ENCODE data around the gene SOX1. TPM values are rescaled to one million over a fixed set of nuclear protein-coding genes. Genes with fewer than 3 reads are reported as not detected.

SOX1 gene
- total and polyA plus RNA-seq, 4 donors: not detected

DNA sequence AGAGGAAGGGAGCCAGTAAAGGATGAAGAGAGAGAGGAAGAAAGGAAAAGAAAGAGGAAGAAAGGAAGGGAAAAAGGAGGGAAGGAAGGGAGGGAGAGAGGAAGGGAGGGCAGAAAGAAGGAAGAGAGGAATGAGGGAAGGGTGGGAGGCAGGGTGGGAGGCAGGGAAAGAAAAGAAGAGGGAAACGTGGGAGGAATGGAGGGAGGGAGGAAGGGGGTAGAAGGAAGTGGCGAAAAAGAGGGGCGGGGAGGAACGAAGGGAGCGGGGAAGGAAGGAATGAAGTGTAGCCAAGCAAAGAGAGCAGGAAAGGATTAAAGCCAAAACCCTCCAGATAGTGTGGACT, 53.1 kb downstream of the SOX1 start:
- H3K9me3 ChIP-seq (ENCODE audit: control insufficient read depth, low read length): no peaks in the 10 kb centered on the region
- no peak overlapping the region for H3K27ac ChIP-seq (ENCODE audit: low read depth in 1 of 2, low read length in 2 of 2)
- 30 to 43% methylated on average over 5 of the region's 5 CpGs for WGBS, 2 donors
- ATAC-seq (ENCODE audit: low FRiP score) (no peak), DNase-seq (no peak)
- intact Hi-C loops (cut with DNase I): no loop called here
- H3K36me3 ChIP-seq (ENCODE audit: control insufficient read depth in 1 of 2, insufficient read depth in 2 of 2, low read length in 1 of 2): no peaks in the 10 kb centered on the region
- H3K4me1 ChIP-seq (ENCODE audit: control insufficient read depth in 1 of 2, insufficient read depth in 2 of 2, low read length in 2 of 2): no peaks in the 10 kb centered on the region
- no peaks in the 10 kb centered on the region for H3K27me3 ChIP-seq (ENCODE audit: control insufficient read depth in 1 of 2, insufficient read depth in 2 of 2, low read length in 1 of 2)
- H3K4me3 ChIP-seq (ENCODE audit: low read length in 2 of 2): no peak overlapping the region
